GM08714 (cell line): Measurements from ENCODE around the gene CCDC149.

Experiments
- H3K4me3 ChIP-seq: fragments of 200-500 bp; sonication (Bioruptor generic); 2 replicates; pipeline ENCODE4 v1.5.1; 2014; ENCODE audit warnings: mild to moderate bottlenecking, low read length, inconsistent platforms
- ZNF274 ChIP-seq: IDR thresholded peaks from 2 replicates; pipeline ENCODE4 v1.6.1; 2012; ENCODE audit warnings: mild to moderate bottlenecking, low read depth, low read length

The CCDC149 gene

GRCh38 chr4:24768006-24768405 is 144.8 kb downstream of the CCDC149 start:
- no peak for TF ChIP-seq ZNF274
- H3K4me3 ChIP-seq, result no peak overlapping the region

- no peak overlapping the region for H3K4me3 ChIP-seq
- no peak for TF ChIP-seq ZNF274
Measured at GRCh38 chr4:24765376-24765988, 147.4 kb downstream of the CCDC149 start.

- no peak overlapping the region for H3K4me3 ChIP-seq
- no peak for TF ChIP-seq ZNF274
Measured at GRCh38 chr4:24764345-24764744, 148.5 kb downstream of the CCDC149 start.

- no peak overlapping the region for H3K4me3 ChIP-seq
- TF ChIP-seq ZNF274, result no peak
Measured at GRCh38 chr4:24763631-24764297, 149.1 kb downstream of the CCDC149 start.
